ENCODE measurements around the gene STAT1. TPM values are rescaled to one million over a fixed set of nuclear protein-coding genes. Genes with fewer than 3 reads are reported as not detected.

The STAT1 gene
- total RNA-seq, 1 donor from 2014 or later = 12.4 TPM

GRCh38 chr2:191019376-191019775 is 5.4 kb upstream of the STAT1 start:
- TF ChIP-seq CTCF (IDR thresholded peaks at IDR 0.05; ENCODE audit: partially characterized antibody, unreplicated experiment) = no peak
- Mint-ChIP-seq H3K4me3 (ENCODE audit: unreplicated experiment) (no peak overlapping the region), H3K4me1 (ENCODE audit: low read depth, unreplicated experiment) (no peaks in the 10 kb centered on the region), H3K36me3 (ENCODE audit: unreplicated experiment) (no peaks in the 10 kb centered on the region), H3K27me3 (ENCODE audit: unreplicated experiment) (peaks cover 2% of the 10 kb centered on the region), H3K27ac (ENCODE audit: unreplicated experiment) (no peak overlapping the region), H3K9me3 (ENCODE audit: unreplicated experiment) (no peaks in the 10 kb centered on the region)
- no peak for DNase-seq

- Mint-ChIP-seq H3K4me1 (ENCODE audit: low read depth, unreplicated experiment) (no peaks in the 10 kb centered on the region), H3K27me3 (ENCODE audit: unreplicated experiment) (peaks cover 2% of the 10 kb centered on the region), H3K9me3 (ENCODE audit: unreplicated experiment) (no peaks in the 10 kb centered on the region), H3K36me3 (ENCODE audit: unreplicated experiment) (no peaks in the 10 kb centered on the region), H3K4me3 (ENCODE audit: unreplicated experiment) (no peak overlapping the region), H3K27ac (ENCODE audit: unreplicated experiment) (no peak overlapping the region)
- DNase-seq = no peak
- TF ChIP-seq CTCF (IDR thresholded peaks at IDR 0.05; ENCODE audit: partially characterized antibody, unreplicated experiment) = no peak
Measured at GRCh38 chr2:191018643-191019119, 4.7 kb upstream of the STAT1 start.

- Mint-ChIP-seq H3K4me3 (ENCODE audit: unreplicated experiment) (no peak overlapping the region), H3K27ac (ENCODE audit: unreplicated experiment) (no peak overlapping the region), H3K27me3 (ENCODE audit: unreplicated experiment) (peaks cover 2% of the 10 kb centered on the region), H3K36me3 (ENCODE audit: unreplicated experiment) (no peaks in the 10 kb centered on the region), H3K4me1 (ENCODE audit: low read depth, unreplicated experiment) (no peaks in the 10 kb centered on the region), H3K9me3 (ENCODE audit: unreplicated experiment) (no peaks in the 10 kb centered on the region)
- DNase-seq = no peak
- no peak for TF ChIP-seq CTCF (IDR thresholded peaks at IDR 0.05; ENCODE audit: partially characterized antibody, unreplicated experiment)
Measured at GRCh38 chr2:191018048-191018447, 4.1 kb upstream of the STAT1 start.

- H3K4me3 Mint-ChIP-seq (ENCODE audit: unreplicated experiment) = no peak overlapping the region
- no peak for DNase-seq
- no peaks in the 10 kb centered on the region for H3K4me1 Mint-ChIP-seq (ENCODE audit: low read depth, unreplicated experiment)
- peaks cover 2% of the 10 kb centered on the region for H3K27me3 Mint-ChIP-seq (ENCODE audit: unreplicated experiment)
- H3K9me3 Mint-ChIP-seq (ENCODE audit: unreplicated experiment) = no peaks in the 10 kb centered on the region
- TF ChIP-seq CTCF (IDR thresholded peaks at IDR 0.05; ENCODE audit: partially characterized antibody, unreplicated experiment) = no peak
- H3K27ac Mint-ChIP-seq (ENCODE audit: unreplicated experiment) = no peak overlapping the region
- no peaks in the 10 kb centered on the region for H3K36me3 Mint-ChIP-seq (ENCODE audit: unreplicated experiment)
Measured at GRCh38 chr2:191015831-191016230, 1.9 kb upstream of the STAT1 start.

GRCh38 chr2:191015239-191015638 is 1.3 kb upstream of the STAT1 start:
- Mint-ChIP-seq H3K9me3 (ENCODE audit: unreplicated experiment) (no peaks in the 10 kb centered on the region), H3K27ac (ENCODE audit: unreplicated experiment) (no peak overlapping the region), H3K36me3 (ENCODE audit: unreplicated experiment) (no peaks in the 10 kb centered on the region), H3K4me1 (ENCODE audit: low read depth, unreplicated experiment) (no peaks in the 10 kb centered on the region), H3K4me3 (ENCODE audit: unreplicated experiment) (no peak overlapping the region), H3K27me3 (ENCODE audit: unreplicated experiment) (peaks cover 2% of the 10 kb centered on the region)
- TF ChIP-seq CTCF (IDR thresholded peaks at IDR 0.05; ENCODE audit: partially characterized antibody, unreplicated experiment) = no peak
- no peak for DNase-seq
